Activated CD4-positive, alpha-beta T cell treated with anti-CD3 and anti-CD28 coated beads, Interleukin-2, Interleukin-4, amounts not matched to agents 100 ng/mL and 50 ng/mL, durations not matched to agents 16 hours and 8 hours (primary cell): ENCODE measurements around the gene TFDP1.
"Not testable (repeated sequence)": the region's sequence is repeated elsewhere in the genome, so short reads cannot be mapped to it uniquely, and the experiment has no call there.

Experiments
- DNase-seq: peaks from one replicate; pipeline ENCODE4 v3.0.0-alpha.2; 2020; ENCODE audit warnings: low spot score

The TFDP1 gene

GRCh38 chr13:113551081-113552000 is 33.2 kb upstream of the TFDP1 start:
- no peak for DNase-seq

GRCh38 chr13:113552079-113552478 is 32.5 kb upstream of the TFDP1 start:
- DNase-seq, result no peak

- no peak for DNase-seq
Measured at GRCh38 chr13:113552786-113553434, 31.6 kb upstream of the TFDP1 start.

- no peak for DNase-seq
Measured at GRCh38 chr13:113553511-113554332, 30.8 kb upstream of the TFDP1 start.

GRCh38 chr13:113554333-113554700 is 30.2 kb upstream of the TFDP1 start:
- no peak for DNase-seq

- DNase-seq, result no peak
Measured at GRCh38 chr13:113555141-113555540, 29.4 kb upstream of the TFDP1 start.

- no peak for DNase-seq
Measured at GRCh38 chr13:113557013-113557412, 27.5 kb upstream of the TFDP1 start.

- DNase-seq, result no peak
Measured at GRCh38 chr13:113558461-113558860, 26.1 kb upstream of the TFDP1 start.

- DNase-seq, result no peak
Measured at GRCh38 chr13:113559061-113559460, 25.5 kb upstream of the TFDP1 start.

- DNase-seq, result no peak
Measured at GRCh38 chr13:113559901-113560644, 24.5 kb upstream of the TFDP1 start.

- no peak for DNase-seq
Measured at GRCh38 chr13:113560645-113561416, 23.7 kb upstream of the TFDP1 start.

GRCh38 chr13:113561417-113562084 is 23.0 kb upstream of the TFDP1 start:
- no peak for DNase-seq

- peak; percentile 42 for DNase-seq
Measured at GRCh38 chr13:113562085-113562749, 22.3 kb upstream of the TFDP1 start.

- no peak for DNase-seq
Measured at GRCh38 chr13:113562844-113563243, 21.7 kb upstream of the TFDP1 start.

- DNase-seq, result not testable (repeated sequence)
Measured at GRCh38 chr13:113563511-113563910, 21.0 kb upstream of the TFDP1 start.

GRCh38 chr13:113564331-113565023 is 20.1 kb upstream of the TFDP1 start:
- no peak for DNase-seq

GRCh38 chr13:113565526-113566226 is 18.9 kb upstream of the TFDP1 start:
- DNase-seq, result no peak

- no peak for DNase-seq
Measured at GRCh38 chr13:113566227-113566561, 18.4 kb upstream of the TFDP1 start.

GRCh38 chr13:113567681-113568080 is 16.9 kb upstream of the TFDP1 start:
- no peak for DNase-seq
